ENCODE measurements around the gene MYL12A.

The MYL12A gene

DNA sequence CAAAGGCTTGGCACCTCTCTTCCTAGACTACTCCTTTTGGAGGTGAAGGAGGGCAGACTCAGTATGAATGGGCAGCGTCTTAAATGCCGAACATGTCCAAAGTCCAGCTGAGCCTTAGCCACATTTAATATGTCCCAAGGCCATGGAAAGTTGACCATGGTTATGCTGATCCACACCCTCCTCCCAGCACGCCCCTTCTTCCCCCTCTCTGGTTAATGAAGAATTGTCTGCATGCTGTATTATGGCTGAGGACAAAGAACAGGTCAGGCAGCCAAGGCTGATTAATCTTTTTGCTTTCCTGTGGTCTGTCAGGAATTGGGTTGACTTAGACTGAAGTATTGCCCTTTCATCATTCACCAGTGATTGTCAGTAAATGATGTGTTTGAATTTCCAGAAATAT is 22.0 kb upstream of the MYL12A start:
- no peak for DNase-seq

DNA sequence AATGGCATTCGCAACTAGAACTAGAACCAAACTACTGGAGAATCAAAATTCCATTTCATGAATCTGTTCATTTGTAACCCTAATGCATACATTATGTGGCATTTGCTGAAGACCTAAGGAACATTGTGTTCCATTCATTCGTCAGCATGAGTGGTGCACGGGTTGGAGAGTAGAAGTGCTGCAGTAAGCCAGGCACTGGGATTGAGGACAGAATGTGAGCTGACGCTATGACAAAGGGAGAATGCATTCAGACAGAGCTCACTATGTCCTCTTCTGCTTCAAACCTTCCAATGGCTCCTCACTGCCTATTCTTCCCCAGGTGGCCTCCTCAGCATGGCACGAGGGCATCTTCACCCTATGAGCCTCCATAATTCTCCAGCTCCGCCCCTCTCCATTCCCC is 21.6 kb upstream of the MYL12A start:
- no peak for DNase-seq

DNA sequence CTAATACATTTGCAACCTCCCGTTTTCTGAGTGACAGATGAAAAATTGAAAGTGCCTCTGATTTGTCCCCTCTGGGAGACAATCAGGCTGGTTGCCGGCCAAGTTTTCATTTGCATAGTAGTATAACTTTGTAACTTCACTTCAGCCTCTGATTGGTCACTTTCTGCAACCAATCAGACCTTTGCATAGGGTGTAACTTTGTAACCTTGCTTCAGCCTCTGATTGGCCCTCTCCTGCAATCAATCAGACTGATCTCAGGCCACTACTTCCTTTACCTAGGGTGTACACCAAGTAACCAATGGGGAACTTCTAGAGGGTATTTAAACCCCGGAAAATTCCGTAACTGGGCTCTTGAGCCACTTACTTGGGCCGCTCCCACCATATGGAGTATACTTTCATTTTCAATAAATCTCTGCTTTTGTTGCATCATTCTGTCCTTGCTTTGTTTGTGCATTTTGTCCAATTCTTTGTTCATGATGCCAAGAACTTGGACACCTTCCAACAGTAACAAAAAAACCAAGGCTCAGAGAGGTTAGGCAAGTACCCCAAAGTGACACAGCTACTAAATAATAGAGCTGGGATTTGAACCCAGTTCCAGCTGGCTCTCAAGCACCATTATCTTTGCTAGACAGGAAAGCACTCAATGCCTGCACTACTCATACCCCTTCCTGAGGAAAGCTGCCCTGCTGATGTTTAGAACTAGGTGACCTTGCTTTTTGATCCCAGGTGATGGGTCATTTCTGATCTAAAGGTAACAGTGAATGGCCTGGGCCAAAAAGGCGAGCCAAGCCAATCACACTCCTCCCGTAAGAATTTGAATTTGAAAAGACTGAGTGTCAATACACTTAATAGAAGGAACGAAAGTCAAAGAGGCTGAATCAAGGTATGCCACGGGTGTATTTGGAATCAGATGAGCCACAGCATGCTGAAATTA is 16.9 kb upstream of the MYL12A start:
- no peak for DNase-seq

DNA sequence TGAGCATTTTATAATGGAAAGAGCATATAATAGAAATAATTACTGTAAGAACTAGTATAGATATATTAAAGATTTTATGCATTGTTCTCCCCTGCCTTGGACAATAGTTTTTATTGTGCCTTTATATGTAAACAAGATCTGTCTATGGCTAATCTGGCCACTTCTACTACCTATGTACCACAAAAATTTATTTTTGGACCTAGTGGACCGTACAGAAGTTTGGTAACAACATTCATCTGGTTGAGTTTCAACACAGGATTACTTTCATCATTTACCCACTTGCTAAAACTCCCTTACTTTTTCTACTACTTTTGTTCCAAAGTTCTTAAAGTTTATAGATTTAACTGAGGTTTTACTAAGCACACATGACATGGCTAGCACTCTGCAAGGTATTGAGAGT is 14.6 kb upstream of the MYL12A start:
- no peak for DNase-seq

DNA sequence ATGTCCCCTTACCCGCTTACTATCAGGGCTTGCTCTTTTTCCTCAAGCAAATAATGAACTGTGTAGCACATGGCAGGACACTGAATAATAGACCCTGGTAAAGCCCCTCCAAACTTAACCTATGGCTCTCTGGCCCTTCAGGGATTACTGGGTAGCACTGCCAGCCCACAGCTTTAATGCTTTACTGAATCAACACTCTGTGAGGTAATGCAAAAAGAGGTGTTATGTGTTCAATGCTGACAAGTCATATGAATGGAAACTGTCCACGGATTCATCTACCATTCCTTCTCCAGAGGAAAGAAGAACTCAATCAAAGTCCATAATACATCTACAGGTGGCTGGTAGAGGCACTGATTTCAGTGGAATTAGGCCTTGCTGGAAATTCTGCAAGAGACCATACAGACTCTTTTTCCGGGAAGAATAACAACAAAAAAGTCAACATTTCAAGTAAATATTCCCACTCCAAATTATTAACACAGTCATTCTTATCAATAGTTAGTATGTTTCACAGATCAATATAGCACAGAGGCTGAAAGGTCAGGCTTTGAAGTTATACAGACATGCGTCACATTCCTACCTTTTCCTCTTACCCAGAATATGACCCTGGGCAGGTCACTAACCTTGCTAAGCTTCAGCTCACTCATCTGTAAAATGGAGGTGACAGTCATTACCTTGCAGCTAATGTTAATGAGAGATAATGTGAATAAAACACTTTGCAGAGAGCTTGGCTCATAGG is 14.0 kb upstream of the MYL12A start:
- no peak for DNase-seq

DNA sequence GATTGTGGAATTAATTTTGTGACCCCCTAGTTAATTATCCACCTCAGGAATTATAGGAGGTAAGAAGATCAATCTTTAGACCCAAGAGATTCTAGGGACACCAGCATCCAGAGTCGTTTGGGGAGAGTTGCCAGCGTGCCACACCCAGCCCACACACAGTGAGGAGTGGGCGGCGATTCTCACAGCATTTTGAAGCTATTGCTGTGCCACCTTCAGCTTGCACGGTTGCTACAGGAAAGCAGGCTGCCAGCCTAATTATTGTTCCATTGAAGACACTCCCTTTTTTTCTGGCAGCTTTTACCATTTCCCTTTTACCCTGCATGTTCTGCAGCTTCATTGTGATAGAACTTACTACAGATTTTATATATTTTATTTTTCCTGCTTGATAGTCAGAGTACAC is 13.1 kb upstream of the MYL12A start:
- no peak for DNase-seq

DNA sequence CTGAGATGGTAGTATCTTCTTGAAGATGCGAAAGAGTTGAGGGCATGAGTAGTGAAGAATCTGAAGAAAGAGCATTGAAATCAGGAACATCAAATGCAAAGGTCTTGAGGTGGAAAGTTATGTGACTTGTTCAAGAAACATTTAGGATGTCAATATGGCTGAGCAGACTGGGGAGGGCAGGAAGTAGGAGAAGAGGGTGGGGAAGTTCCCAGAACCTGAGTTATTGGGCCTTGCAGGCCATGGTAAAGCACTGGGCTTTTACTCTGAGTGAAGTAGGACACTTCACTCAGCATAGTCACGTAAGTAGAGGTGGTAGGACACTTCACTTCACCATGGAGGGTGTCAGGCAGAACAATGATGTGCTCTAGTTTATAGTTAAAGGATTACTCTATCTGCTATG is 11.8 kb upstream of the MYL12A start:
- no peak for DNase-seq

DNA sequence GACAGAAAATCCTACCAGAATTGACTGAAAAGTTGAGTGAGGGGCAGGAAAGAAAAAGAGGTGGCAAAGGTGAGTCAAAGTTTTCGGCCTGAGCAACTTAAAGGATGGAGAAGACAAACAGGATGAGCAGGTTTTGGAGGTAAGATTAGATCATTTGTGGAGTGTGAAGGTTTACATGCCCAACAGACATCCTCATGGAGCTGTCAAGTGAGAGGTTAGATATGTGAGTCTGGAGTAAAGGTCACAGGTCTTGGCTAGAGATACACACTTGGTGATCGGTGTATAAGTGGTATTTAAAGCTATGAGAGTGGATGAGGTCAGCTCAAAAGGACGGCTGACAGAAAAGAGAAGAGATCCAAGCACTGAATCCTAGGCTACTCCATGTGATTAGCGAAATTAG is 11.1 kb upstream of the MYL12A start:
- no peak for DNase-seq

DNA sequence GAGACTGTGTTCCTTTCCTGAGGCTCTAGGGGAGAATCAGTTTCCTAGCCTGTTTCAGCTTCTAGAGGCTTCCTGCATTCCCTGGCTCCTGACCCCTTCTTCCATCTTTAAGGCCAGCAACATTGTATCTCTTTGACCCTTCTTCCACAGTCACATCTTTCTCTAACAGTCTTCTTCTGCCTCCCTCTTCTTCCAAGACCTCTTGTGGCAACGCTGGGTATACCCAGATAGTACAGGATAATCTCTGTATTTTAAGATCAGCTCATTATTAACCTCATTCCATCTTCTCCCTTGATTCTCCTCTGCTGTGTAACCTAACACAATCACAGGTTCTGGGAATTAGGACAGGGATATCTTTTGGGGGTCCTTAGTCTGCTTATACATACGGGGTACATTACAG is 8.9 kb upstream of the MYL12A start:
- no peak for DNase-seq

DNA sequence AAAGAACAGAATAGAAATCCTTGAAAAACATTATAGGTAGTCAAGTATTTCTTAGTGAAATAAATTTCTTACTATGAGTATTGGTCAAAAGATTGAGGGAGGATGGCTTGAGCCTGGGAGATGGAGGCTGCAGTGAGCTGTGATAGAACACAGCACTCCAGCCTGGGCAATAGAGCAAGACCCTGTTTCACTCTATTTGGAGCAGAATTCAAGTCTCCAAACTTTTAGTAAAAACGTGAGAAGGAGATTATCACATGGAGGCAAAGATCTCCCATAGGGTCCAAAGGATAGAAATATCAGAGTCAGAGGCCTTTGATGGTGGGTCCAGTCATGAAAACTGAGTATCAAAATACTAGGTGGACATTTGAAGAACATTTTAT is 2.4 kb upstream of the MYL12A start:
- DNase-seq = no peak

DNA sequence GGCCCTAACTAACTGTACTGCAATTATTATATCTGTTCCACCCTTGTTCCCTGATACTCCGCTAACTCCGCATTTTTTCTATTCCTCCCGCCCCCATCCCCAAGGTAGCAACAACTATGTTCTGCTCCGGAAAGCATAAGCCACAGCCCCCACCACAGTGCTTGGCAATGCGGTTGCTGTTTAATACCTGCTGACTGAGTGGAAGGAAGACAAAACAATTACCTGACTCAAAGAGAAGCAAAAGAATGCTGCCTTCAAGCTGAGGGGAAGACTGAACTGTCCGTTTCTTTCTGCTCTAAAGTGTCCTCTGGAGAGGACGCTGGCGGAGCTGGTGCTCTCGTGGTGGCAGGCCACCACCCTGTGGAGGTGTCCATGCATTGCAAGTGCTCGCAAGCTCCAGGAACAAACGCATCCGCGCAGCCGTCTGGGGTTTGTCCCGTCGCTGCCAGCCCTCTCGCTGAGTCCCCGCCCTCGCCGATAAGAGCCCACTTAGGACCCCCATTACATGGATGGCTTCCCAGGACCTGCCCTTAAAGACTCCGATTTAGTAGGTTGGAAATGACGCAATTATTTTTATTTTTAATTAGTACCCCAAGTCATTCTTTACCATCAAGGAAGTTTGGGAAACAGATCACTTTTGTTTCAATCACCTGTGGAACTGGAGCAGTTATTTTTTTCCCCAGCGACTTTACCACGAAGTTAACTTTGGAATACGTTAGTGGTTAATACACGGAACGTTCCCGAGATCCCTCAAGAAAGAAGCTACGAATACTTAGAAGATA is 1.6 kb upstream of the MYL12A start:
- DNase-seq = peak; percentile 89

DNA sequence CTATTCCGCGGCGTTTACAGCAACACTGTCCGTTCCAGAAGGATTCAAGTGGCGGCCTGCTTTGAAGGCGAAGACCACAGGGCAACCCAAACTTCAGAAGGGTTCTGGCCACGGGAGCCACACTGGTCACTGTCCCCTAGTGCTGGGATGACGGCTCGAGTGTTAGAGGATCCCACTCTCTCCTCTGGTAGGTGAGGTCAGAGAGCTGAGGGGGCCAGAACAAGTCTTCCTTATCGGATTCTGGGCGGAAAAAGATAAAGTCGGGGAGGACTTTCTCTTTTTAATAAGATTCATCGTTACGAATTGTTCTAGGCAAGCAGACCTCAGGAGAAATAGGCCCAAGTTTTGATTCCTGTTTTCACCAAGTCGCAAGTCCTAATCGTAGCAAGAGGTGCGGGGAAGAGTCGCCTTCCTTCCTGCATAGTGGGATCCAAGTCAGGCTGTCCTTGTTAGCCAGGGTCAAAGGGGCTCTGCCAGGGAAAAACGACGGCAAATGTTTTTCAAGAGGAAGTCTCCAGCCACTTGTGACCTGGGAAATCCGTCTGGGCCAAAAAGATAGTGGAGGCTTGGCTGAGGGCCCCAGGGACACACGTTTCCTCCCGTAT is 864 bp upstream of the MYL12A start:
- DNase-seq = no peak

DNA sequence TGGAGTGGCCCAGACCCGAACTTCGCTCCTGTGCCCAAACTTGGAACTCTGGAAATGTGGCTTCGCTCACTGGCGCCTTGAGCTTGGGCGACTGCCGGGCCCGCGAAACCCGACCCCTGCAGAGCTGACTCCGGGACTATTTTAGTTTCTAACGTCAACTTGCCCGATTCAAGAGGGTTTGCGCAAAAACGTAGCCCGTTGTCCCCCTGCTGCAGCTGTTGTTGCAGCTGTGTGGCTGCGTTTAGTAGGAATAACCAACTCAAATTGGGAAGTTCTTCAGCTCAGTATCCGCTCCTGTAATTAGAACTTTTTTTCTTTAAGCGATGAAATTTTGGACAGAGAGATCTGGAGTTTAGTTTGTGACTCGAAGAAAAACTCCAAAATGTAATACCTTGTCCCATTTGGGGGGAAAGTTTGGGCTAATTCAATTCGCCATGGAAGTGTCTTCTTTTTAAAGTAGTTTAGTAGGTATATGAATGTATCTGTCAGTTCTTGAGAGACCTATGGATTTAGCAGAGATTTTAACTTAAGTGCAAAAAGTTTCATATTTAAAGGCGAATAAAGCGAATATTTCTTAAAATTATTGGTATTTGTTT is 559 bp downstream of the MYL12A start:
- no peak for DNase-seq

DNA sequence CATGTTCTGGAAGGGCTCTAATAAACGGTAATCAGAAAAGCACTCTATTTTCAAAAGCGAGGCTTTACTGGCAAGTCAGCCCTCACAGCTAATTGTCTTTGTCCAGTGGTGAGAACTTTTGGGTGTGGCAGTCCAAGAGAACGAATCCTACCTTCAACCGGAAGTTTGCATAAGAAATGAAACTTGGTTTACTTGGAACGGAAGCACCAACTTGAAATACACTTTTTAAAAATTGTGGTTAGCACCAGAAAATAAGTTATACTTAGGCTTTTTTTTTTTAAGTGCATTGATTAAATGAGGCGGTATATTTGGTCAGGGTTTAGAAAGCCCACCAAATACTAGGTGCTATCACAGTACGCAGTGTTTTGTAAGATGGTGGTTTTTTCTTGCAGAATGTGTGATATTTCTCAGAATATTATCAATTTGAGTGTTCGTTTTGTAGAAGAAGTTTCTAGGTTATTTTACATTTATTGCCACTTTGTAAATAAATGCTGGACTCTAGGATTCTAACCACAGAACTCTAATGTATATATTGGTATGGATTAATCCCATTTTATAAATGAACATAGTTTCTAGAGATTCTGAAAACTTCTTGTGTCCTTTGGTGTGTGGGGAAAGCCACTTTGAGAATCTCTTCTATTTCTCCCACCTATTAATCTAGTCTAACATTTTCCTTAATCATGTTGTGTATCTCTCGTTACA is 1.2 kb downstream of the MYL12A start:
- DNase-seq = no peak

DNA sequence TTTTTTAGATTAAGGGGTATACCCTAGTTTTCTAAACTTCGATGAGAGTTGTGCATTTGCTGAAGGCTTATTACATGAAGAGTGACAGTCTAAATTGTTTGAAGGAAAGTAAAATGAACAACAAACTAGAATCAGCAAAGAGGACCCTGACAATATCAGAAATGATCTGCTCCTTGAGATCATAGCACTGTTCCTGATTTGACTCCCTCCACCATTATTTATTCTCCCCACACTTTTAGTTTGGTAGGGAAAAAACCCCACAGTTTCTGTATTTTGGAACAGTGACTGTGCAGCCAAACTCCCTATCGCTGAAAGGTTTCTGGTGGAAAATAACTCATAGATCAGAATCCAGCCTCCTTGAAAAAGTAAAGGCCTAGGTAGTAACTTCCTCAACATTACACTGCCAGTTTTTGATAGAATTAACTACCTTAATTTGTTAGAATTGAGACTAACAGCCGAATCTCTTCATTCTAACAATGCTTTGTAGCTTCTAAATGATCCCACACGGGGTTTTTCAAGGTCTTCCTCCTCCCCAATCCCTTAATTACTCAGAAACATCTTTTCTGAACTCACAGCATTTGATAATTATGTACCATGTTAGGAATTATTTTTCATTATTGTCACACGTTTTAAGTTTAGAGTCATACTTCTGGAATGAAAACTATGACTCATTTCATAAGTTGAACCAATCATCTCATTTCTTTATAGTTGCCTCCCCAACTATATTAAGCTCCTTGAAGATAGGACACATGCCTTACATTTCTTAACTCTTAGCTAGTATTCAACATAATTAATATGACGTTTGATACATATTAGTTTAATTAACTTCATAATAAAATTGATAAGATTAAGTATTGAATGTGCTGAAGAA is 2.9 kb downstream of the MYL12A start:
- DNase-seq = no peak

DNA sequence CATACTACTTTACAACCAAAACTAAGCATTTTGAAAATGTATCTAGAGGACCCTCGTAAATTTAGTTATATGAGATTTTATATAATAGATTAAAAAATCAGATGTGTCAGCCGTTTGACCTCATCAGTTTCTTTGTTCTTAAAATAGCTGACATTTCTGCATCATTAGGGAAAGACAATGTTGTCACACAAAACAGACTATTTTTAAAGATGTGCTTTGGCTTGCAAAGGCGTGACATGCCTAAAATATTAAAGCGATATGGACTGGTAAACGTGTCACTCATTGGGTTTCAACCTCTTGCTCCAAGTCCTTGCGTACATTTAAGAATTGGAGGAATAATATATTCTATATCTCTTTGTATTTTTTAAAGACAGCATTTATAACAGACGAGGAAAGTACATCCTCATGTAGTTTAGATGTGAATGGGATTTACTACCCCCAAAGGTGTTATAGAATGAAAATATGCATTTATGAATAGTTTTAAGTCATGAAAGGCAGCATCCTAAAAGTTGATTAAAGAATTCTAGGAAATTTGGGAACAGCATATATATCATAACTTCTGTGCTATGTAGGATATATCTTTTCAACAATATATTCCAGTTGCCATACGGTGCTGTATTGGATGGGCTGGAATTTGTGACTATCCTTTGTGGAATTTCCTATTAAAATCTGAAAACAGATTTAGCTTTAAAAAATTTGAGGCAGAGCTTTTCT is 3.8 kb downstream of the MYL12A start:
- no peak for DNase-seq

DNA sequence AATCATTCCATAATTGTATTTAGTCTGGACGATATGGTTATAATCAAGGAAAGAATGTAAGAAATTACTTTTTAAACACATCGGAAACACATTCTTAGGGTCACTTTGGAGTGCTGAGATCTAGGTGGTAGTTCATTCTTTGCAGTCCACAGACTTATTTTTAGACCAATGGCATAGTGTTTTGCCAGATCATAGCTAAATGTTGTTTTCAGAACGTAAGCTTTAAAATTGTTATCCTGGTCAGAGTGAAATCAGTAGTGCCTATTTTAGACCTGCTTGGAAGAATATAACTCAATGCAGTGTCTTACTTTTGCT is 4.3 kb downstream of the MYL12A start:
- DNase-seq = no peak

DNA sequence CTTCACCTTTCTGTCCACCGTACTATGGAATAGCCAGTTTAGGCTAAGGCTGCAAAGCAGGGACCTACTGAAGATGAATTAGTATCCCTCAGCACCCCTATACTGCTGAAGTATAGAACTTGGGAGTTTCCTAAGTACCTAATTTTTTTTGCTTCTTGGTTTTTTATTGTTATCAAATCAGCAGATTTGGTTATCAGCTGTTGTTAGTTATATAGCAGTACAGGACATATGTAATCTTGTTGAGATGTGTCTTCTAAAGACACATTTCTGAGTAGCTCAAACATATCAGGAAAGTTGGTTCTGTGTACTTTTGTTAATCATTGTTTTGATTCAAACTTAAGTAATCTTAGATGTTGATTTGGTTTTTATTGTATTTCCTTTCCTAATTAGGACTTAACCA is 5.2 kb downstream of the MYL12A start:
- no peak for DNase-seq

DNA sequence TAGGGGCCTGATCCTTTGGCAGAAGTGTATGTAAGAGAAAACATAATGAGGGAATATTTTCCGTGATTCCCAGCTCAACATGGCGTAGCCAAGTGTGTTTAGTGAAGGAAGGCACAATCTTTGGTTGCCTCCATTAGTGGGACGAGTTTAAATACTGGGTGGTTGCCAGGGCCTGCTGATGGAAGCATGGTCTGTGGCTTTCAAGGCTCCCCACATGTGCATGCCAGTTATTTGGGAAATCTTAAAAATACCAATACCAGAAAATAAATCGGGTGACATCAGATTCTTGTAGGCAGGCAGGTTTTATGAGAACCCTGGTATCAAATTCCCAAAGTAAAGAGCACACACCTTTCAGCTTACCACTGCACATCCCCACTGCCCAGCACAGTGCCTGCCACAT is 7.1 kb downstream of the MYL12A start:
- DNase-seq = no peak

DNA sequence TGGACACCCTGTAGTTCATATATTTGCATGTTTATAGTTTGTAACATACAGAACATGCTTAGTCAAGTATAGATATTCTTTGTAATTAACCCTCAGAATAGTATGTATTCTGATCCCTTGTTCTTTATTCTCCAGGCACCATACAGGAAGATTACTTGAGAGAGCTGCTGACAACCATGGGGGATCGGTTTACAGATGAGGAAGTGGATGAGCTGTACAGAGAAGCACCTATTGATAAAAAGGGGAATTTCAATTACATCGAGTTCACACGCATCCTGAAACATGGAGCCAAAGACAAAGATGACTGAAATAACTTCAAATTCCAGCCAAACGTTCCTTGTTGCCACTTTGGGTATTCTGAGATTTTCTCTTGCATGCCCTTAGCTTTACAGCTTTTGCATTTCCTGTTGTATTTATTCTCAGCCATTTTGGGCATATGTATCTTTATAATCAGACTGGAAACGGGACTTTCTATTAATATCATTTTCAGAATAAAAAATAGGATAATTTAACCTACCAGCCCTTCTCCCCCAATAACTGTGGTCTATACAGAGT is 8.1 kb downstream of the MYL12A start:
- no peak for DNase-seq

All from NCI-H345 (cell line).